ENCODE results near the gene OXCT2.
"Not testable (repeated sequence)": the region's sequence is repeated elsewhere in the genome, so short reads cannot be mapped to it uniquely, and the experiment has no call there.

GRCh38 chr1:39817091-39817932, 46.2 kb upstream of the OXCT2 start:
- TF ChIP-seq CTCF (IDR thresholded peaks at IDR 0.05) = peak in 2 of 6 experiments; percentile 5 to 19
- not testable (repeated sequence) for TF ChIP-seq POLR2A, POLR2AphosphoS5, EP300 (IDR thresholded peaks at IDR 0.05)
